K562 (cell line): ENCODE data around the gene HNRNPLL. TPM values are rescaled to one million over a fixed set of nuclear protein-coding genes. Genes with fewer than 3 reads are reported as not detected.

Experiments
- ATAC-seq: fragments of 200-7000 bp; cut with Tn5 transposase; 3 replicates; pipeline ENCODE4 v1.9.1; 2020; ENCODE audit warnings: moderate library complexity
- BruUV-seq: library from RNA; stranded (reverse); fragments of 400-500 nt; replicated peaks from 2 replicates; lab custom pipeline; 2021; lab: Mats Ljungman, UMichigan
- CTCF ChIA-PET: fragments of 300-600 bp; formaldehyde crosslinking; extraction: SDS; loops from one replicate; lab custom pipeline; 2021; ENCODE audit warnings: low intra/inter-chr PET ratio; lab: Yijun Ruan, JAX
- POLR2A ChIA-PET: fragments of 300-600, 350-650 bp; sonication (Branson Sonifier 250); formaldehyde crosslinking; extraction: SDS; loops from one replicate; lab custom pipeline; 2021; ENCODE audit warnings: antibody characterized with exemption, inconsistent platforms; lab: Yijun Ruan, JAX
- DNase-seq, 4 experiments: peaks; one replicate each; pipeline versions ENCODE4 v3.0.0 to v3.0.0-alpha.2; 2011 to 2018; ENCODE audit warnings: low spot score in 3 of 4, mixed read lengths in 3 of 4; ENCODE audit errors: extremely low read depth in 1 of 4
- FAIRE-seq: peaks from 2 replicates; lab custom pipeline; 2011; peaks lifted over from hg19 to GRCh38; lab: Jason Lieb, UNC
- H2AFZ ChIP-seq: 2 replicates; pipeline ENCODE4 v1.6.0; 2011; ENCODE audit warnings: low read depth, low read length, control low read depth, inconsistent platforms
- H3K27ac ChIP-seq: fragments of 200-600 bp; 3 replicates; pipeline ENCODE4 v1.8.0; 2011; ENCODE audit warnings: low read depth, mild to moderate bottlenecking, control low read depth, inconsistent platforms, low read length, moderate library complexity, mixed read lengths; ENCODE audit errors: extremely low read depth
- H3K27me3 ChIP-seq, 2 experiments: fragments of 300-600 bp in 1 of 2; 2 replicates in 1 of 2; 3 replicates in 1 of 2; pipeline versions ENCODE4 v1.6.0 to v1.8.0; 2011; ENCODE audit warnings: inconsistent platforms in 2 of 2, low read length in 2 of 2, mild to moderate bottlenecking in 1 of 2, mixed read lengths in 1 of 2, moderate library complexity in 1 of 2; ENCODE audit not compliant: control insufficient read depth in 2 of 2, insufficient read depth in 2 of 2
- H3K36me3 ChIP-seq: fragments of 300-600 bp; 3 replicates; pipeline ENCODE4 v1.8.0; 2011; ENCODE audit warnings: mild to moderate bottlenecking, low read length, inconsistent platforms; ENCODE audit not compliant: control insufficient read depth, insufficient read depth
- H3K4me1 ChIP-seq, 2 experiments: fragments of 200-600 bp in 1 of 2; replicated peaks in 1 of 2; 2 replicates in 1 of 2; 3 replicates in 1 of 2; pipeline versions ENCODE4 v1.5.1 to v1.8.0; 2011; ENCODE audit warnings: inconsistent platforms in 2 of 2, low read length in 2 of 2, mild to moderate bottlenecking in 1 of 2, mixed read lengths in 1 of 2, moderate library complexity in 1 of 2; ENCODE audit not compliant: control insufficient read depth in 2 of 2, insufficient read depth in 2 of 2
- H3K4me2 ChIP-seq: 2 replicates; pipeline ENCODE4 v1.6.1; 2011; ENCODE audit warnings: low read length, control low read depth, inconsistent platforms, mixed read lengths; ENCODE audit not compliant: insufficient read depth
- H3K4me3 ChIP-seq: fragments of 200-600 bp; sonication (generic), shearing (Covaris generic); 2 replicates; pipeline ENCODE4 v1.5.1; 2016; ENCODE audit warnings: control low read depth, inconsistent platforms
- H3K79me2 ChIP-seq: fragments of 200-600 bp; 3 replicates; pipeline ENCODE4 v1.8.0; 2011; ENCODE audit warnings: low read length, inconsistent platforms; ENCODE audit not compliant: control insufficient read depth, insufficient read depth
- H3K9ac ChIP-seq, 2 experiments: 2 replicates each; pipeline versions ENCODE4 v1.6.0 to v1.6.1; 2011; ENCODE audit warnings: low read depth in 2 of 2, low read length in 2 of 2, control low read depth in 1 of 2, inconsistent platforms in 1 of 2, mild to moderate bottlenecking in 1 of 2, mixed read lengths in 1 of 2; ENCODE audit not compliant: insufficient read depth in 1 of 2
- H3K9me1 ChIP-seq: one replicate; pipeline ENCODE4 v1.6.0; 2011; ENCODE audit warnings: inconsistent platforms, mild to moderate bottlenecking, low read length, moderate library complexity; ENCODE audit not compliant: control insufficient read depth, insufficient read depth
- H3K9me3 ChIP-seq: replicated peaks from 2 replicates; pipeline ENCODE4 v1.5.1; 2011; ENCODE audit warnings: low read depth, low read length, inconsistent platforms; ENCODE audit not compliant: control insufficient read depth, insufficient read depth
- H4K20me1 ChIP-seq: replicated peaks from 2 replicates; pipeline ENCODE4 v1.6.1; 2011; ENCODE audit warnings: low read length, inconsistent platforms, mixed read lengths; ENCODE audit not compliant: control insufficient read depth, insufficient read depth
- HDAC2 ChIP-seq: fragments of 450-650 bp; IDR thresholded peaks from 2 replicates; pipeline ENCODE4 v1.6.1; 2016; ENCODE audit warnings: mild to moderate bottlenecking
- HSF4 ChIP-seq: fragments of 250-450 bp; sonication (Bioruptor Pico); IDR thresholded peaks from 2 replicates; pipeline ENCODE4 v2.1.2; 2022; ENCODE audit warnings: mild to moderate bottlenecking, moderate library complexity, borderline replicate concordance
- JUND ChIP-seq, 2 experiments: IDR thresholded peaks; 2 replicates in 1 of 2; 3 replicates in 1 of 2; pipeline ENCODE4 v1.6.1; 2011; ENCODE audit warnings: borderline replicate concordance in 2 of 2, low read depth in 2 of 2, low read length in 2 of 2, improper control_type of control experiment in 1 of 2, missing biosample characterization in 1 of 2, missing genetic modification characterization in 1 of 2, missing genetic modification reagents in 1 of 2
- L3MBTL2 ChIP-seq: fragments of 450-650 bp; IDR thresholded peaks from 2 replicates; pipeline ENCODE4 v1.6.1; 2016; ENCODE audit warnings: mild to moderate bottlenecking, moderate library complexity
- LEF1 ChIP-seq: fragments of 450-650 bp; IDR thresholded peaks from 2 replicates; pipeline ENCODE4 v1.6.1; 2016; ENCODE audit warnings: mild to moderate bottlenecking
- MEIS2 ChIP-seq: fragments of 450-650 bp; IDR thresholded peaks from 2 replicates; pipeline ENCODE4 v1.6.1; 2014; ENCODE audit warnings: mild to moderate bottlenecking; ENCODE audit not compliant: partially characterized antibody
- MIER1 ChIP-seq: fragments of 450-650 bp; IDR thresholded peaks from 2 replicates; pipeline ENCODE4 v1.6.1; 2016; ENCODE audit warnings: antibody characterized with exemption, mild to moderate bottlenecking, low read depth
- NFIC ChIP-seq: fragments of 450-650 bp; IDR thresholded peaks from 2 replicates; pipeline ENCODE4 v1.6.1; 2017; ENCODE audit warnings: mild to moderate bottlenecking, inconsistent platforms
- SMARCE1 ChIP-seq: fragments of 450-650 bp; IDR thresholded peaks from 2 replicates; pipeline ENCODE4 v1.7.1; 2016; ENCODE audit warnings: mild to moderate bottlenecking
- ZBTB8A ChIP-seq: fragments of 450-650 bp; IDR thresholded peaks from 2 replicates; pipeline ENCODE4 v1.6.1; 2018; ENCODE audit warnings: mild to moderate bottlenecking, moderate library complexity; ENCODE audit not compliant: partially characterized antibody
- ZNF263 ChIP-seq: sonication (generic); formaldehyde crosslinking; IDR thresholded peaks from 2 replicates; pipeline ENCODE4 v1.8.0; 2022; ENCODE audit warnings: mild to moderate bottlenecking, missing genetic modification reagents, borderline replicate concordance
- WGBS: fragments of 100-300 bp; shearing (Covaris generic); methylation state at CpG from one replicate; pipeline ENCODE4 v1.1.6; 2016; ENCODE audit warnings: low coverage, mixed read lengths; ENCODE audit not compliant: insufficient coverage; ENCODE audit errors: missing lambda C conversion rate; 5-methylcytosine and 5-hydroxymethylcytosine counted together
- in situ Hi-C: fragments of 300-500 bp; cut with MboI; formaldehyde crosslinking; loops from 4 replicates; pipeline ENCODE4 v1.15.0; 2018; ENCODE audit warnings: inconsistent platforms, mixed read lengths
- intact Hi-C: fragments of 100-400 bp; cut with micrococcal nuclease; formaldehyde crosslinking; loops from 2 replicates; pipeline ENCODE4 v1.14.2; 2022
- polyA plus RNA-seq, 8 experiments: library from polyadenylated mRNA; depleted of rRNA in 4 of 8; stranded (reverse) in 5 of 8; unstranded in 3 of 8; fragments of >200 nt; fragmentation: Nextera tagmentation in 2 of 8; fragmentation: Illumina TruSeq in 1 of 8; extraction: Ambion mirVana in 2 of 8; extraction: Trizol in 1 of 8; gene quantifications; 2 replicates each; pipeline versions ENCODE4 v1.2.1 to v1.2.3, GENCODE V29; 2011 to 2014; ENCODE audit warnings: inconsistent platforms in 1 of 8, missing spikeins in 1 of 8
- total RNA-seq, 7 experiments: library from RNA; depleted of rRNA in 6 of 7; stranded (reverse); fragments of >200 nt in 6 of 7; fragmentation: Illumina TruSeq in 2 of 7; extraction: Trizol in 2 of 7; gene quantifications; 2 replicates each; pipeline versions ENCODE4 v1.2.1 to v1.2.3, GENCODE V29; 2011 to 2021; ENCODE audit warnings: low replicate concordance in 1 of 7
- TF ChIP-seq, protein P1 (sequence below): fragments of 450-650 bp; IDR thresholded peaks from 2 replicates; pipeline ENCODE4 v1.6.1; 2016; ENCODE audit warnings: mild to moderate bottlenecking
- TF ChIP-seq, protein P2 (sequence below): fragments of 450-650 bp; IDR thresholded peaks from 2 replicates; pipeline ENCODE4 v1.6.1; 2016
- TF ChIP-seq, protein P3 (sequence below): fragments of 450-650 bp; IDR thresholded peaks from 2 replicates; pipeline ENCODE4 v1.6.1; 2016; ENCODE audit warnings: borderline replicate concordance
- TF ChIP-seq, protein P4 (sequence below), 2 experiments: fragments of 450-650 bp; conservative IDR thresholded peaks; 2 replicates each; pipeline ENCODE4 v1.6.1; 2017; ENCODE audit warnings: mild to moderate bottlenecking in 2 of 2, moderate library complexity in 2 of 2

HNRNPLL gene
- total and polyA plus RNA-seq, 9 of the 15 experiments (the other 6 are each of a cell fraction or from before 2014, with no cell fraction given): 19.8 to 135 (median 57.8) TPM

DNA sequence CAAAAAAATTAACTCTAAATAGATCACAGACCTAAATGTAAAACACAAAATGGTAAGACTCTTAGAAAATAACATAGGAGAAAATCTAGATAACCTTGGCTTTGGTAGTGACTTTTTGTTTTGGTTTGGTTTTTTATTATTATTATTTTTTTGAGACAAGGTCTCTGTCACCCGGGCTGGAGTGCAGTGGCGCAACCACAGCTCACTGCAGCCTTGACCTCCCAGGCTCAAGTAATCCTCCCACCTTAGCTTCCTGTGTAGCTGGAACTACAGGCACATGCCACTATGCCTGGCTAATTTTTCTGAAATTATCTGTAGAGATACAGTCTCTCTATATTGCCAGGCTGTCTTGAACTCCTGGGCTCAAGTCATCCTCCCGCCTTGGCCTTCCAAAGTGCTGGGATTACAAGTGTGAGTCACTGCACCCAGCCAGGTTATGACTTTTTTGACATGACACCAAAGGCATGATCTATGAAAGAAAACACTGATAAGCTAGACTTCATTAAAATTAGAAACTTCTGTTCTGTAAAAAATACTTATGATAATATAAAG, 88.0 kb downstream of the HNRNPLL start:
- H3K4me3 ChIP-seq: peak overlapping the region; percentile 42
- CTCF ChIA-PET: no interaction called here
- peak overlapping the region; percentile 84 for H2AFZ ChIP-seq
- TF ChIP-seq, protein P1, sequence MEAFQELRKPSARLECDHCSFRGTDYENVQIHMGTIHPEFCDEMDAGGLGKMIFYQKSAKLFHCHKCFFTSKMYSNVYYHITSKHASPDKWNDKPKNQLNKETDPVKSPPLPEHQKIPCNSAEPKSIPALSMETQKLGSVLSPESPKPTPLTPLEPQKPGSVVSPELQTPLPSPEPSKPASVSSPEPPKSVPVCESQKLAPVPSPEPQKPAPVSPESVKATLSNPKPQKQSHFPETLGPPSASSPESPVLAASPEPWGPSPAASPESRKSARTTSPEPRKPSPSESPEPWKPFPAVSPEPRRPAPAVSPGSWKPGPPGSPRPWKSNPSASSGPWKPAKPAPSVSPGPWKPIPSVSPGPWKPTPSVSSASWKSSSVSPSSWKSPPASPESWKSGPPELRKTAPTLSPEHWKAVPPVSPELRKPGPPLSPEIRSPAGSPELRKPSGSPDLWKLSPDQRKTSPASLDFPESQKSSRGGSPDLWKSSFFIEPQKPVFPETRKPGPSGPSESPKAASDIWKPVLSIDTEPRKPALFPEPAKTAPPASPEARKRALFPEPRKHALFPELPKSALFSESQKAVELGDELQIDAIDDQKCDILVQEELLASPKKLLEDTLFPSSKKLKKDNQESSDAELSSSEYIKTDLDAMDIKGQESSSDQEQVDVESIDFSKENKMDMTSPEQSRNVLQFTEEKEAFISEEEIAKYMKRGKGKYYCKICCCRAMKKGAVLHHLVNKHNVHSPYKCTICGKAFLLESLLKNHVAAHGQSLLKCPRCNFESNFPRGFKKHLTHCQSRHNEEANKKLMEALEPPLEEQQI: no peak
- peak; percentile 64 for TF ChIP-seq MEIS2
- TF ChIP-seq, protein P2, sequence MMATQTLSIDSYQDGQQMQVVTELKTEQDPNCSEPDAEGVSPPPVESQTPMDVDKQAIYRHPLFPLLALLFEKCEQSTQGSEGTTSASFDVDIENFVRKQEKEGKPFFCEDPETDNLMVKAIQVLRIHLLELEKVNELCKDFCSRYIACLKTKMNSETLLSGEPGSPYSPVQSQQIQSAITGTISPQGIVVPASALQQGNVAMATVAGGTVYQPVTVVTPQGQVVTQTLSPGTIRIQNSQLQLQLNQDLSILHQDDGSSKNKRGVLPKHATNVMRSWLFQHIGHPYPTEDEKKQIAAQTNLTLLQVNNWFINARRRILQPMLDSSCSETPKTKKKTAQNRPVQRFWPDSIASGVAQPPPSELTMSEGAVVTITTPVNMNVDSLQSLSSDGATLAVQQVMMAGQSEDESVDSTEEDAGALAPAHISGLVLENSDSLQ: peak; percentile 43; the same call in 1 of the 2 replicates
- no peak for TF ChIP-seq LEF1
- TF ChIP-seq ZBTB8A: no peak
- 0 out of 2 replicates have a peak, but pooled peaks have one; percentile 3 for TF ChIP-seq HDAC2
- no peak for TF ChIP-seq NFIC
- TF ChIP-seq, protein P3, sequence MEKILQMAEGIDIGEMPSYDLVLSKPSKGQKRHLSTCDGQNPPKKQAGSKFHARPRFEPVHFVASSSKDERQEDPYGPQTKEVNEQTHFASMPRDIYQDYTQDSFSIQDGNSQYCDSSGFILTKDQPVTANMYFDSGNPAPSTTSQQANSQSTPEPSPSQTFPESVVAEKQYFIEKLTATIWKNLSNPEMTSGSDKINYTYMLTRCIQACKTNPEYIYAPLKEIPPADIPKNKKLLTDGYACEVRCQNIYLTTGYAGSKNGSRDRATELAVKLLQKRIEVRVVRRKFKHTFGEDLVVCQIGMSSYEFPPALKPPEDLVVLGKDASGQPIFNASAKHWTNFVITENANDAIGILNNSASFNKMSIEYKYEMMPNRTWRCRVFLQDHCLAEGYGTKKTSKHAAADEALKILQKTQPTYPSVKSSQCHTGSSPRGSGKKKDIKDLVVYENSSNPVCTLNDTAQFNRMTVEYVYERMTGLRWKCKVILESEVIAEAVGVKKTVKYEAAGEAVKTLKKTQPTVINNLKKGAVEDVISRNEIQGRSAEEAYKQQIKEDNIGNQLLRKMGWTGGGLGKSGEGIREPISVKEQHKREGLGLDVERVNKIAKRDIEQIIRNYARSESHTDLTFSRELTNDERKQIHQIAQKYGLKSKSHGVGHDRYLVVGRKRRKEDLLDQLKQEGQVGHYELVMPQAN: no peak
- no peak for TF ChIP-seq ZNF263
- TF ChIP-seq, protein P4, sequence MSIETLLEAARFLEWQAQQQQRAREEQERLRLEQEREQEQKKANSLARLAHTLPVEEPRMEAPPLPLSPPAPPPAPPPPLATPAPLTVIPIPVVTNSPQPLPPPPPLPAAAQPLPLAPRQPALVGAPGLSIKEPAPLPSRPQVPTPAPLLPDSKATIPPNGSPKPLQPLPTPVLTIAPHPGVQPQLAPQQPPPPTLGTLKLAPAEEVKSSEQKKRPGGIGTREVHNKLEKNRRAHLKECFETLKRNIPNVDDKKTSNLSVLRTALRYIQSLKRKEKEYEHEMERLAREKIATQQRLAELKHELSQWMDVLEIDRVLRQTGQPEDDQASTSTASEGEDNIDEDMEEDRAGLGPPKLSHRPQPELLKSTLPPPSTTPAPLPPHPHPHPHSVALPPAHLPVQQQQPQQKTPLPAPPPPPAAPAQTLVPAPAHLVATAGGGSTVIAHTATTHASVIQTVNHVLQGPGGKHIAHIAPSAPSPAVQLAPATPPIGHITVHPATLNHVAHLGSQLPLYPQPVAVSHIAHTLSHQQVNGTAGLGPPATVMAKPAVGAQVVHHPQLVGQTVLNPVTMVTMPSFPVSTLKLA (conservative IDR thresholded peaks at IDR 0.05): peak in 1 of 2 experiments; percentile 11; a peak in 1 of 4 replicates
- peak; percentile 51 for TF ChIP-seq JUND (IDR thresholded peaks at IDR 0.05; ENCODE audit: borderline replicate concordance, low read depth, low read length)
- no peak for TF ChIP-seq JUND (tag; IDR thresholded peaks at IDR 0.05; ENCODE audit: borderline replicate concordance, low read depth, low read length)
- TF ChIP-seq HSF4: no peak
- TF ChIP-seq MIER1: no peak
- TF ChIP-seq SMARCE1: peak; percentile 43; the same call in 1 of the 2 replicates
- 0 out of 2 replicates have a peak, but pooled peaks have one; percentile 12 for TF ChIP-seq L3MBTL2

More for the DNA sequence above, 88.0 kb downstream of the HNRNPLL start:
- peaks cover 17 to 21% of the 10 kb centered on the region in 2 experiments for H3K4me1 ChIP-seq
- POLR2A ChIA-PET: interaction anchor here (0.8 to 1.6 kb wide), 5 partner anchors 13 to 232 kb away, joined by 3 to 4 read pairs (median 3); no protein-coding TSS in a partner anchor
- H3K9me1 ChIP-seq: no peaks in the 10 kb centered on the region
- DNase-seq: peak in 1 of 4 experiments; percentile 53
- BruUV-seq: no TSS peak
- intact Hi-C loops (no loop called here), in situ Hi-C loops (no loop called here)
- H3K27ac ChIP-seq: peak overlapping the region; percentile 88
- peak overlapping the region; percentile 93 for H3K4me2 ChIP-seq
- no peaks in the 10 kb centered on the region for H3K36me3 ChIP-seq
- no peak for FAIRE-seq
- no peaks in the 10 kb centered on the region for H3K27me3 ChIP-seq
- WGBS: 8% methylated on average over 3 of the region's 3 CpGs
- ATAC-seq: peak; percentile 36
- peak overlapping the region; percentile 77 to 86; a peak in 3 of 4 replicates for H3K9ac ChIP-seq
- H3K9me3 ChIP-seq: no peaks in the 10 kb centered on the region
- no peaks in the 10 kb centered on the region for H3K79me2 ChIP-seq
- H4K20me1 ChIP-seq: no peaks in the 10 kb centered on the region
